K562 (cell line): ENCODE measurements around the gene TFB2M. TPM values are rescaled to one million over a fixed set of nuclear protein-coding genes. Genes with fewer than 3 reads are reported as not detected.

Source experiments
- ATAC-seq: fragments of 200-7000 bp; cut with Tn5 transposase; 3 replicates; pipeline ENCODE4 v1.9.1; 2020; ENCODE audit warnings: moderate library complexity
- BruUV-seq: library from RNA; stranded (reverse); fragments of 400-500 nt; replicated peaks from 2 replicates; lab custom pipeline; 2021; lab: Mats Ljungman, UMichigan
- CTCF ChIA-PET: fragments of 300-600 bp; formaldehyde crosslinking; extraction: SDS; loops from one replicate; lab custom pipeline; 2021; ENCODE audit warnings: low intra/inter-chr PET ratio; lab: Yijun Ruan, JAX
- POLR2A ChIA-PET: fragments of 300-600, 350-650 bp; sonication (Branson Sonifier 250); formaldehyde crosslinking; extraction: SDS; loops from one replicate; lab custom pipeline; 2021; ENCODE audit warnings: antibody characterized with exemption, inconsistent platforms; lab: Yijun Ruan, JAX
- DNase-seq, 4 experiments: peaks; one replicate each; pipeline versions ENCODE4 v3.0.0 to v3.0.0-alpha.2; 2011 to 2018; ENCODE audit warnings: low spot score in 3 of 4, mixed read lengths in 3 of 4; ENCODE audit errors: extremely low read depth in 1 of 4
- FAIRE-seq: peaks from 2 replicates; lab custom pipeline; 2011; peaks lifted over from hg19 to GRCh38; lab: Jason Lieb, UNC
- H2AFZ ChIP-seq: 2 replicates; pipeline ENCODE4 v1.6.0; 2011; ENCODE audit warnings: low read depth, low read length, control low read depth, inconsistent platforms
- H3K27ac ChIP-seq: fragments of 200-600 bp; 3 replicates; pipeline ENCODE4 v1.8.0; 2011; ENCODE audit warnings: low read depth, mild to moderate bottlenecking, control low read depth, inconsistent platforms, low read length, moderate library complexity, mixed read lengths; ENCODE audit errors: extremely low read depth
- H3K27me3 ChIP-seq, 2 experiments: fragments of 300-600 bp in 1 of 2; 2 replicates in 1 of 2; 3 replicates in 1 of 2; pipeline versions ENCODE4 v1.6.0 to v1.8.0; 2011; ENCODE audit warnings: inconsistent platforms in 2 of 2, low read length in 2 of 2, mild to moderate bottlenecking in 1 of 2, mixed read lengths in 1 of 2, moderate library complexity in 1 of 2; ENCODE audit not compliant: control insufficient read depth in 2 of 2, insufficient read depth in 2 of 2
- H3K36me3 ChIP-seq: fragments of 300-600 bp; 3 replicates; pipeline ENCODE4 v1.8.0; 2011; ENCODE audit warnings: mild to moderate bottlenecking, low read length, inconsistent platforms; ENCODE audit not compliant: control insufficient read depth, insufficient read depth
- H3K4me1 ChIP-seq, 2 experiments: fragments of 200-600 bp in 1 of 2; replicated peaks in 1 of 2; 2 replicates in 1 of 2; 3 replicates in 1 of 2; pipeline versions ENCODE4 v1.5.1 to v1.8.0; 2011; ENCODE audit warnings: inconsistent platforms in 2 of 2, low read length in 2 of 2, mild to moderate bottlenecking in 1 of 2, mixed read lengths in 1 of 2, moderate library complexity in 1 of 2; ENCODE audit not compliant: control insufficient read depth in 2 of 2, insufficient read depth in 2 of 2
- H3K4me2 ChIP-seq: 2 replicates; pipeline ENCODE4 v1.6.1; 2011; ENCODE audit warnings: low read length, control low read depth, inconsistent platforms, mixed read lengths; ENCODE audit not compliant: insufficient read depth
- H3K4me3 ChIP-seq: fragments of 200-600 bp; sonication (generic), shearing (Covaris generic); 2 replicates; pipeline ENCODE4 v1.5.1; 2016; ENCODE audit warnings: control low read depth, inconsistent platforms
- H3K79me2 ChIP-seq: fragments of 200-600 bp; 3 replicates; pipeline ENCODE4 v1.8.0; 2011; ENCODE audit warnings: low read length, inconsistent platforms; ENCODE audit not compliant: control insufficient read depth, insufficient read depth
- H3K9ac ChIP-seq, 2 experiments: 2 replicates each; pipeline versions ENCODE4 v1.6.0 to v1.6.1; 2011; ENCODE audit warnings: low read depth in 2 of 2, low read length in 2 of 2, control low read depth in 1 of 2, inconsistent platforms in 1 of 2, mild to moderate bottlenecking in 1 of 2, mixed read lengths in 1 of 2; ENCODE audit not compliant: insufficient read depth in 1 of 2
- H3K9me1 ChIP-seq: one replicate; pipeline ENCODE4 v1.6.0; 2011; ENCODE audit warnings: inconsistent platforms, mild to moderate bottlenecking, low read length, moderate library complexity; ENCODE audit not compliant: control insufficient read depth, insufficient read depth
- H3K9me3 ChIP-seq: replicated peaks from 2 replicates; pipeline ENCODE4 v1.5.1; 2011; ENCODE audit warnings: low read depth, low read length, inconsistent platforms; ENCODE audit not compliant: control insufficient read depth, insufficient read depth
- H4K20me1 ChIP-seq: replicated peaks from 2 replicates; pipeline ENCODE4 v1.6.1; 2011; ENCODE audit warnings: low read length, inconsistent platforms, mixed read lengths; ENCODE audit not compliant: control insufficient read depth, insufficient read depth
- CBX8 ChIP-seq: fragments of 200-600 bp; sonication (generic); IDR thresholded peaks from 2 replicates; pipeline ENCODE4 v1.6.1; 2012; ENCODE audit warnings: borderline replicate concordance, mixed run types, low read depth, mild to moderate bottlenecking, moderate library complexity, mixed read lengths, low read length, control low read depth, inconsistent platforms; ENCODE audit not compliant: poor library complexity, severe bottlenecking; ENCODE audit errors: extremely low read depth
- FOXA1 ChIP-seq: fragments of 450-650 bp; IDR thresholded peaks from 2 replicates; pipeline ENCODE4 v1.6.1; 2016; ENCODE audit warnings: mild to moderate bottlenecking, borderline replicate concordance
- MTA2 ChIP-seq: fragments of 450-650 bp; IDR thresholded peaks from 2 replicates; pipeline ENCODE4 v1.6.1; 2016; ENCODE audit warnings: low read depth
- NONO ChIP-seq, 2 experiments: fragments of 200-400 bp in 1 of 2; fragments of 450-650 bp in 1 of 2; formaldehyde crosslinking in 1 of 2; IDR thresholded peaks; 2 replicates each; pipeline ENCODE4 v1.6.1; 2017; ENCODE audit warnings: low read depth in 2 of 2, mild to moderate bottlenecking in 2 of 2, moderate library complexity in 2 of 2, low read length in 1 of 2
- WGBS: fragments of 100-300 bp; shearing (Covaris generic); methylation state at CpG from one replicate; pipeline ENCODE4 v1.1.6; 2016; ENCODE audit warnings: low coverage, mixed read lengths; ENCODE audit not compliant: insufficient coverage; ENCODE audit errors: missing lambda C conversion rate; 5-methylcytosine and 5-hydroxymethylcytosine counted together
- in situ Hi-C: fragments of 300-500 bp; cut with MboI; formaldehyde crosslinking; loops from 4 replicates; pipeline ENCODE4 v1.15.0; 2018; ENCODE audit warnings: inconsistent platforms, mixed read lengths
- intact Hi-C: fragments of 100-400 bp; cut with micrococcal nuclease; formaldehyde crosslinking; loops from 2 replicates; pipeline ENCODE4 v1.14.2; 2022
- polyA plus RNA-seq, 8 experiments: library from polyadenylated mRNA; depleted of rRNA in 4 of 8; stranded (reverse) in 5 of 8; unstranded in 3 of 8; fragments of >200 nt; fragmentation: Nextera tagmentation in 2 of 8; fragmentation: Illumina TruSeq in 1 of 8; extraction: Ambion mirVana in 2 of 8; extraction: Trizol in 1 of 8; gene quantifications; 2 replicates each; pipeline versions ENCODE4 v1.2.1 to v1.2.3, GENCODE V29; 2011 to 2014; ENCODE audit warnings: inconsistent platforms in 1 of 8, missing spikeins in 1 of 8
- total RNA-seq, 7 experiments: library from RNA; depleted of rRNA in 6 of 7; stranded (reverse); fragments of >200 nt in 6 of 7; fragmentation: Illumina TruSeq in 2 of 7; extraction: Trizol in 2 of 7; gene quantifications; 2 replicates each; pipeline versions ENCODE4 v1.2.1 to v1.2.3, GENCODE V29; 2011 to 2021; ENCODE audit warnings: low replicate concordance in 1 of 7
- TF ChIP-seq, protein P1 (sequence below): sonication (generic); formaldehyde crosslinking; IDR thresholded peaks from 2 replicates; pipeline ENCODE4 v1.8.1; 2022; ENCODE audit warnings: missing genetic modification reagents
- TF ChIP-seq, protein P2 (sequence below): fragments of 250-450 bp; sonication (Bioruptor Pico); IDR thresholded peaks from 2 replicates; pipeline ENCODE4 v1.9.0; 2021; ENCODE audit warnings: mild to moderate bottlenecking, inconsistent platforms
- TF ChIP-seq, protein P3 (sequence below): fragments of 150-350 bp; conservative IDR thresholded peaks from 2 replicates; pipeline ENCODE4 v1.6.1; 2014; ENCODE audit warnings: low read length
- TF ChIP-seq, protein P4 (sequence below): fragments of 250-450 bp; sonication (Bioruptor Pico); IDR thresholded peaks from 2 replicates; pipeline ENCODE4 v1.5.0; 2021

The TFB2M gene
- total and polyA plus RNA-seq, 9 of the 15 experiments (the other 6 are each of a cell fraction or from before 2014, with no cell fraction given): 55.1 to 162 (median 70.6) TPM

DNA sequence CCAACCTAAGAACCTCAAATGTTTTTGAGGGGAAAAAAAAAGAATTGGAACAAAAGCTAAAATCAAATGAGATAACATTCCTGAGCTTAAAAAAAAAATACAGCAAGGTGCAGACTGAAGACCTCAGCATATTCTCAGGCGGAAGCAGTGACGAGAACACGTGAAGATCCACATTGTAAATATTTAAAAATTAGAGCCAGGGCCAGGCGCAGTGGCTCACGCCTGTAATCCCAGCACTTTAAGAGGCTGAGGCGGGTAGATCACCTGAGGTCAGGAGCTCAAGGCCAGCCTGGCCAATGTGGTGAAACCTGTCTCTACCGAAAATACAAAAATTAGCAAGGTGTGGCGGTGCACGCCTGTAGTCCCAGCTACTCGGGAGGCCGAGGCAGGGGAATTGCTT is 15.7 kb downstream of the TFB2M start:
- Histone ChIP-seq H3K27me3 (no peaks in the 10 kb centered on the region), H3K9me1 (no peaks in the 10 kb centered on the region), H4K20me1 (no peaks in the 10 kb centered on the region), H3K9me3 (no peaks in the 10 kb centered on the region), H2AFZ (no peak overlapping the region), H3K27ac (no peak overlapping the region), H3K36me3 (peaks cover 90% of the 10 kb centered on the region), H3K4me2 (no peak overlapping the region), H3K79me2 (peaks cover 21% of the 10 kb centered on the region; the same call in 2 of the 3 replicates), H3K4me3 (no peak overlapping the region), H3K9ac (no peak overlapping the region), H3K4me1 (no peaks in the 10 kb centered on the region)
- BruUV-seq: no TSS peak
- intact Hi-C loops: no loop called here
- TF ChIP-seq CBX8 (no peak), MTA2 (no peak), FOXA1 (no peak), NONO (IDR thresholded peaks at IDR 0.05; ENCODE audit: low read depth in 2 of 2, low read length in 1 of 2) (no peak)
- TF ChIP-seq, protein P1, sequence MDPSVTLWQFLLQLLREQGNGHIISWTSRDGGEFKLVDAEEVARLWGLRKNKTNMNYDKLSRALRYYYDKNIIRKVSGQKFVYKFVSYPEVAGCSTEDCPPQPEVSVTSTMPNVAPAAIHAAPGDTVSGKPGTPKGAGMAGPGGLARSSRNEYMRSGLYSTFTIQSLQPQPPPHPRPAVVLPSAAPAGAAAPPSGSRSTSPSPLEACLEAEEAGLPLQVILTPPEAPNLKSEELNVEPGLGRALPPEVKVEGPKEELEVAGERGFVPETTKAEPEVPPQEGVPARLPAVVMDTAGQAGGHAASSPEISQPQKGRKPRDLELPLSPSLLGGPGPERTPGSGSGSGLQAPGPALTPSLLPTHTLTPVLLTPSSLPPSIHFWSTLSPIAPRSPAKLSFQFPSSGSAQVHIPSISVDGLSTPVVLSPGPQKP: no peak
- TF ChIP-seq, protein P2, sequence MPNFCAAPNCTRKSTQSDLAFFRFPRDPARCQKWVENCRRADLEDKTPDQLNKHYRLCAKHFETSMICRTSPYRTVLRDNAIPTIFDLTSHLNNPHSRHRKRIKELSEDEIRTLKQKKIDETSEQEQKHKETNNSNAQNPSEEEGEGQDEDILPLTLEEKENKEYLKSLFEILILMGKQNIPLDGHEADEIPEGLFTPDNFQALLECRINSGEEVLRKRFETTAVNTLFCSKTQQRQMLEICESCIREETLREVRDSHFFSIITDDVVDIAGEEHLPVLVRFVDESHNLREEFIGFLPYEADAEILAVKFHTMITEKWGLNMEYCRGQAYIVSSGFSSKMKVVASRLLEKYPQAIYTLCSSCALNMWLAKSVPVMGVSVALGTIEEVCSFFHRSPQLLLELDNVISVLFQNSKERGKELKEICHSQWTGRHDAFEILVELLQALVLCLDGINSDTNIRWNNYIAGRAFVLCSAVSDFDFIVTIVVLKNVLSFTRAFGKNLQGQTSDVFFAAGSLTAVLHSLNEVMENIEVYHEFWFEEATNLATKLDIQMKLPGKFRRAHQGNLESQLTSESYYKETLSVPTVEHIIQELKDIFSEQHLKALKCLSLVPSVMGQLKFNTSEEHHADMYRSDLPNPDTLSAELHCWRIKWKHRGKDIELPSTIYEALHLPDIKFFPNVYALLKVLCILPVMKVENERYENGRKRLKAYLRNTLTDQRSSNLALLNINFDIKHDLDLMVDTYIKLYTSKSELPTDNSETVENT: no peak
- TF ChIP-seq, protein P3, sequence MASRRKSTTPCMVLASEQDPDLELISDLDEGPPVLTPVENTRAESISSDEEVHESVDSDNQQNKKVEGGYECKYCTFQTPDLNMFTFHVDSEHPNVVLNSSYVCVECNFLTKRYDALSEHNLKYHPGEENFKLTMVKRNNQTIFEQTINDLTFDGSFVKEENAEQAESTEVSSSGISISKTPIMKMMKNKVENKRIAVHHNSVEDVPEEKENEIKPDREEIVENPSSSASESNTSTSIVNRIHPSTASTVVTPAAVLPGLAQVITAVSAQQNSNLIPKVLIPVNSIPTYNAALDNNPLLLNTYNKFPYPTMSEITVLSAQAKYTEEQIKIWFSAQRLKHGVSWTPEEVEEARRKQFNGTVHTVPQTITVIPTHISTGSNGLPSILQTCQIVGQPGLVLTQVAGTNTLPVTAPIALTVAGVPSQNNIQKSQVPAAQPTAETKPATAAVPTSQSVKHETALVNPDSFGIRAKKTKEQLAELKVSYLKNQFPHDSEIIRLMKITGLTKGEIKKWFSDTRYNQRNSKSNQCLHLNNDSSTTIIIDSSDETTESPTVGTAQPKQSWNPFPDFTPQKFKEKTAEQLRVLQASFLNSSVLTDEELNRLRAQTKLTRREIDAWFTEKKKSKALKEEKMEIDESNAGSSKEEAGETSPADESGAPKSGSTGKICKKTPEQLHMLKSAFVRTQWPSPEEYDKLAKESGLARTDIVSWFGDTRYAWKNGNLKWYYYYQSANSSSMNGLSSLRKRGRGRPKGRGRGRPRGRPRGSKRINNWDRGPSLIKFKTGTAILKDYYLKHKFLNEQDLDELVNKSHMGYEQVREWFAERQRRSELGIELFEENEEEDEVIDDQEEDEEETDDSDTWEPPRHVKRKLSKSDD: no peak
- TF ChIP-seq, protein P4, sequence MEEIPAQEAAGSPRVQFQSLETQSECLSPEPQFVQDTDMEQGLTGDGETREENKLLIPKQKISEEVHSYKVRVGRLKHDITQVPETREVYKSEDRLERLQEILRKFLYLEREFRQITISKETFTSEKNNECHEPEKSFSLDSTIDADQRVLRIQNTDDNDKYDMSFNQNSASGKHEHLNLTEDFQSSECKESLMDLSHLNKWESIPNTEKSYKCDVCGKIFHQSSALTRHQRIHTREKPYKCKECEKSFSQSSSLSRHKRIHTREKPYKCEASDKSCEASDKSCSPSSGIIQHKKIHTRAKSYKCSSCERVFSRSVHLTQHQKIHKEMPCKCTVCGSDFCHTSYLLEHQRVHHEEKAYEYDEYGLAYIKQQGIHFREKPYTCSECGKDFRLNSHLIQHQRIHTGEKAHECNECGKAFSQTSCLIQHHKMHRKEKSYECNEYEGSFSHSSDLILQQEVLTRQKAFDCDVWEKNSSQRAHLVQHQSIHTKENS: no peak
- no peak for ATAC-seq
- ChIA-PET CTCF (no interaction called here), POLR2A (interaction anchor here (1.6 to 2.3 kb wide), 2 partner anchors 9 to 15 kb away, joined by 5 to 12 read pairs; partner anchors contain the start of gene TFB2M)
- WGBS: 67% methylated on average over 11 of the region's 11 CpGs
- no peak for FAIRE-seq
- in situ Hi-C loops: no loop called here
- no peak for DNase-seq
